CD4-positive, alpha-beta T cell treated with Interleukin-12 subunit alpha and Interleukin-12 subunit beta, for 1 hour (primary cell): ENCODE measurements around the gene CHURC1.

Experiments used
- DNase-seq: peaks from one replicate; pipeline ENCODE4 v3.0.0-alpha.2; 2020

Gene CHURC1

GRCh38 chr14:64914237-64915028 lies at the start of gene CHURC1:
Gene CHURC1 (plus strand): TSS chr14:64914455. CDS start chr14:64914496, 41 bp downstream.
- peak; percentile 98 for DNase-seq

GRCh38 chr14:64865109-64865508 lies 49.1 kb upstream of the CHURC1 start:
- no peak for DNase-seq

GRCh38 chr14:64865992-64866391 lies 48.3 kb upstream of the CHURC1 start:
- DNase-seq = no peak

- DNase-seq = no peak
Measured at GRCh38 chr14:64867182-64867581, 47.1 kb upstream of the CHURC1 start.

GRCh38 chr14:64868379-64868778 lies 45.9 kb upstream of the CHURC1 start:
- no peak for DNase-seq

- no peak for DNase-seq
Measured at GRCh38 chr14:64868841-64869240, 45.4 kb upstream of the CHURC1 start.

GRCh38 chr14:64870160-64870559 lies 44.1 kb upstream of the CHURC1 start:
- DNase-seq = no peak

GRCh38 chr14:64871344-64871743 lies 42.9 kb upstream of the CHURC1 start:
- DNase-seq = no peak

GRCh38 chr14:64873506-64874219 lies 40.6 kb upstream of the CHURC1 start:
- DNase-seq = no peak

- DNase-seq = no peak
Measured at GRCh38 chr14:64875350-64875749, 38.9 kb upstream of the CHURC1 start.

- DNase-seq = no peak
Measured at GRCh38 chr14:64877846-64878245, 36.4 kb upstream of the CHURC1 start.

- no peak for DNase-seq
Measured at GRCh38 chr14:64878837-64879634, 35.2 kb upstream of the CHURC1 start.

- peak; percentile 61 for DNase-seq
Measured at GRCh38 chr14:64879635-64880220, 34.5 kb upstream of the CHURC1 start, which contains the start of gene SPTB. Gene SPTB (minus strand): TSS chr14:64879907. CDS start chr14:64823094, 56,813 bp downstream.

GRCh38 chr14:64880221-64881121 lies 33.8 kb upstream of the CHURC1 start:
- DNase-seq = peak; percentile 56

GRCh38 chr14:64885559-64885958 lies 28.7 kb upstream of the CHURC1 start:
- no peak for DNase-seq

- DNase-seq = no peak
Measured at GRCh38 chr14:64889352-64889751, 24.9 kb upstream of the CHURC1 start.

GRCh38 chr14:64891173-64891838 lies 22.9 kb upstream of the CHURC1 start:
- no peak for DNase-seq

- DNase-seq = peak; percentile 72
Measured at GRCh38 chr14:64891839-64892375, 22.3 kb upstream of the CHURC1 start.

GRCh38 chr14:64899958-64900357 lies 14.3 kb upstream of the CHURC1 start:
- DNase-seq = no peak

- DNase-seq = no peak
Measured at GRCh38 chr14:64906022-64906421, 8.2 kb upstream of the CHURC1 start.
